ENCODE results near the gene SKIL. TPM values are rescaled to one million over a fixed set of nuclear protein-coding genes. Genes with fewer than 3 reads are reported as not detected.

The SKIL gene
- total RNA-seq, 4 donors from 2014 or later = 31.1 to 49.4 (median 33.3) TPM

DNA sequence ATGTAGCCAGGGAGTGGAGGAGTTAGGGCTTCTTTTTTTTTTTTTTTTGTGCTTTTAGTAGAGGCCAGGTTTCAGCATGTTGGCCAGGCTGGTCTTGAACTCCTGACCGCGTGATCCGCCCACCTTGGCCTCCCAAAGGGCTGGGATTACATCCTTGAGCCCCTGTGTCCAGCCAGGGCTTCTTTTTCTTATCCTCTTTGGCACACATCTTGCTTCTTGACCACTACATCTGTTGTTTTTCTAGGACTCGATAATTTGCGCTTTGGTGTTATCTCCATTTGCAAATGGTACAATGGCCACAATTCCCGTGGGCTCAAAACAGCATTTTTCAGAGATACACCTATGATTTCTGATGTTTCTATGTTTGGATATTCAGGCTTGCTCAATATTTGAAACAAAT, 4.2 kb downstream of the SKIL start:
- TF ChIP-seq, protein P1, sequence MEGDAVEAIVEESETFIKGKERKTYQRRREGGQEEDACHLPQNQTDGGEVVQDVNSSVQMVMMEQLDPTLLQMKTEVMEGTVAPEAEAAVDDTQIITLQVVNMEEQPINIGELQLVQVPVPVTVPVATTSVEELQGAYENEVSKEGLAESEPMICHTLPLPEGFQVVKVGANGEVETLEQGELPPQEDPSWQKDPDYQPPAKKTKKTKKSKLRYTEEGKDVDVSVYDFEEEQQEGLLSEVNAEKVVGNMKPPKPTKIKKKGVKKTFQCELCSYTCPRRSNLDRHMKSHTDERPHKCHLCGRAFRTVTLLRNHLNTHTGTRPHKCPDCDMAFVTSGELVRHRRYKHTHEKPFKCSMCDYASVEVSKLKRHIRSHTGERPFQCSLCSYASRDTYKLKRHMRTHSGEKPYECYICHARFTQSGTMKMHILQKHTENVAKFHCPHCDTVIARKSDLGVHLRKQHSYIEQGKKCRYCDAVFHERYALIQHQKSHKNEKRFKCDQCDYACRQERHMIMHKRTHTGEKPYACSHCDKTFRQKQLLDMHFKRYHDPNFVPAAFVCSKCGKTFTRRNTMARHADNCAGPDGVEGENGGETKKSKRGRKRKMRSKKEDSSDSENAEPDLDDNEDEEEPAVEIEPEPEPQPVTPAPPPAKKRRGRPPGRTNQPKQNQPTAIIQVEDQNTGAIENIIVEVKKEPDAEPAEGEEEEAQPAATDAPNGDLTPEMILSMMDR (IDR thresholded peaks at IDR 0.05; ENCODE audit: low read depth) = no peak

DNA sequence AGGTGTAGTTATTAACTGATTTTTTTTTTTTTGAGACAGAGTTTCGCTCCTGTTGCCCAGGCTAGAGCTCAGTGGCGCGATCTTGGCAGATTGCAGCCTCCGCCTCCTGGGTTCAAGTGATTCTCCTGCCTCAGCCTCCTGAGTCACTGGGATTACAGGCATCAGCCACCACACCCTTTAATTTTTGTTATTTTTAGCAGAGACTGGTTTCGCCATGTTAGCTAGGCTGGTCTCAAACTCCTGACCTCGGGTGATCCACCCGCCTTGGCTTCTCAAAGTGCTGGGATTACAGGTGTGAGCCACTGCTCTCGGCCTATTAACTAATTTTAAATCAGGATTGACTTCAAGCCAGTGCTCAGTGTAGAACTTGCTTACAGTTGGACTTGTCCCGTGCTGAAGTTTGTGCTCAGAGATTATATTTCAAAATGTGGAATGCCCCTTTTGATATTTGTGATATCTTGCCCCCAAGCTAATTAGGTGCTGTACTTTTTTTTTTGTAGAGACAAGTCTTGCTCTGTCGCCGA, 6.0 kb downstream of the SKIL start:
- TF ChIP-seq, protein P1 (IDR thresholded peaks at IDR 0.05; ENCODE audit: low read depth) = no peak

DNA sequence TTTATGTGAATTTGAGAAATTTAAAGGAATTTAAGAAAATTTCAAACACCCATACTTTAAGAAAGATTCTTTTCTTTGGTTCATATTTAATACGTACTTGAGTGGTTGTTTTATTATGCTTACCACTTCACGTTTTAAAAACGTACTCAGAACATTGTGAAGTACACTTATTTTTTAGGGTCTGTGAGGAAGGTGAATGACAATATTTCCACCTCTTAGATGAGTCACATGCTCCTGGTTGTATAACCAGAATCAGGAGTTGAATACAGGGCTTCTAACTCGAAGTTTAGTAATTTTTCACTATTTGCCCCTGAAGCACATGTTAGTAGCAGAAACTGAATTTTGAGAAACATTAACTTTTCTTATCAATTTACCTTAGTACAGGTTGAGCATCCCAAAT, 7.5 kb downstream of the SKIL start:
- TF ChIP-seq, protein P1 (IDR thresholded peaks at IDR 0.05; ENCODE audit: low read depth) = no peak

DNA sequence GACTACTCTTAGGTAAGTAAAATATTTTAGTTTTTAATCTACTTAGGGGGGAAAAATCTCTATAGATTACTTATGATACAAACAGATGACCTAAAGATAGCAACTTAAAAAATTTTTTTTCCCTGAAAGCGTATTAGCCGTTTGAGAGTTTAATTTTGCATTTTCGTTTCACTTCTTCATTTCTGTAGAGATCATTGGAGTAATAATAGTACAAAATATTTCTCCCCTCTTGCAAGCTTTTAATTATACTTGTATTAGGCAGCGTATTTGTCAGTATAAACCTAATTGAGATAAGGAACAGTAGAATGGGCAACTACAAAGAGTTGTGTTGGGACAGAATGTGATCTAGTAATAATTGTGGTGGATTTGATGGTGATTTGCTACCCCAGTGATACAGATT, 10.3 kb downstream of the SKIL start:
- TF ChIP-seq, protein P1 (IDR thresholded peaks at IDR 0.05; ENCODE audit: low read depth) = no peak

DNA sequence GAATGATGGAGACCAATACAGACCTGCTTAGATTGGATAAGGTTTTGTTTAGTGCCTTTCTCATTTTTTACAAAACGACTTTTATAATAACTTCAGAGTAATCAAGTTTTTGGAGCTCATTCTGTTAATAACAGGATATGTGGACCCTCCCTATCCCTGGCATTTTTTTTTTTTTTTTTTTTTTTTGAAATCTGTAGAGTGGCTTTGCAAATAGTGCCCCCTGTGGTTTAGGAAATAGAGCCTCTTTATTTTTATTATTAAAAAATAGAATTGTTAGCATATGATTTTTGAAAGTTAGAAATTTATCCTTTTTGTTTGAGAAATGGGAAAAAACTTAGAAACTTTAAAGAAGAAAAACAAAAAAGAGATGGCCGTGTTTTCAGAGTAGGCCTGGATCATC, 11.4 kb downstream of the SKIL start:
- TF ChIP-seq, protein P1 (IDR thresholded peaks at IDR 0.05; ENCODE audit: low read depth) = no peak

DNA sequence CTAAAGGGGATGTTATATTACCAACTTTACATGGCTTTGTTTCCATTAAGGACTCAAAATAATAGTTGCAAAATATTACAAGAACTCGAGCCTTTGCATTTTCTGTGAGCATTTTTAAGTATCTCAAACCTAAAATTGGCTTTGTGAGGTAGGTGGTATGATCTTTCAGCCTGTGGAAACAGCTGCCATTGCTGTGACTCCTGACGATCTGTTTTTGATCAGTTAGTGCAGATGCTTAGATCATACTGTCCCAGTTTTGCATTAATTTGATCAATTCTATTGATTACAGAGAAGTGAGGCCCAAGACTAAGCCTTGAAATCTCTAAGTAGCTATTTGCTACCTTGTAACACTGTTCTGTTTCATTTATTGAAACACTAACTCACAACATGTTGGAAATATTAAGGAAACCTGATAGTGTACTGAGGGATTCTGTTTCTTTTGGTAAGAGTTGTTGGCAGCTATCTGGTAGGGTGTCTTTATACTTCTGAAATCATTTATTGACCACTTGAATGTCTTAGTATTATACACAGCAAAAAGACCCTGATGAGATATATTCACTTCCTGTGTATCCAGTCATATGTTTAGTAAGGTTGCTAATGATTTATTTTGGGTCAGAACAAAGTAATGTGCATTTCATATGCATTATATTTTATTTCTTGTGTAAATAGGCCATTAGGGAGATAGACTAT, 14.8 kb downstream of the SKIL start:
- TF ChIP-seq, protein P1 (IDR thresholded peaks at IDR 0.05; ENCODE audit: low read depth) = no peak

DNA sequence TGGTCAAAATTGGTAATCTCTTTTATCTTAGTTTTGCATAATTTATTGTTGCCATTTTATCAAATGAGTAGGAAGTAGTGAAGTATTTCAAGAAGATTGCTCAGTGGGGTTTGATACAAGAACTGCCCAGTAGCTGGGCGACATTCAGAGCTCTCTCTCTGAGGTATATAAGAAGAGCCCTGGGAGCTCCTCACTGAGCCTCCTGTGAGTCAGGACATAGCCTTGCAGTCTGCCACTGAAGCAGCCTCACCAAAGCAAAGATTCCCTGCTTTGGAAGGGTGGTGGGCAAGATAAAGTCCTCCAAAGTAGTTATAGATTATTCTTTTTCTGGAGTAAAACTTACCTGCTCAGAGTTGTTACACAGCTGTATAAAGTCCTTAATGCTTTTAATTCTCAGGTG, 26.1 kb downstream of the SKIL start:
- TF ChIP-seq, protein P1 (IDR thresholded peaks at IDR 0.05; ENCODE audit: low read depth) = no peak

Measured in subcutaneous adipose tissue (tissue), 4 donors.